Neural cell (in vitro differentiated cells): Measurements from ENCODE around the gene POPDC2. TPM values are rescaled to one million over a fixed set of nuclear protein-coding genes. Genes with fewer than 3 reads are reported as not detected.

Source experiments
- H2AFZ ChIP-seq: fragments of 200-600, 300-800 bp; sonication (generic), shearing (Covaris generic); 2 replicates; pipeline ENCODE4 v1.6.0; 2014; ENCODE audit warnings: low read depth, mild to moderate bottlenecking, antibody characterized with exemption, low read length, moderate library complexity
- H3F3A ChIP-seq: fragments of 200-600 bp; shearing (Covaris generic); 2 replicates; pipeline ENCODE4 v1.6.1; 2016; ENCODE audit warnings: mild to moderate bottlenecking, moderate library complexity, mixed read lengths, antibody characterized with exemption, low read length; ENCODE audit not compliant: insufficient read depth, poor library complexity, severe bottlenecking
- H3K27ac ChIP-seq: fragments of 200-600, 300-800 bp; sonication (generic), shearing (Covaris generic); 2 replicates; pipeline ENCODE4 v1.5.1; 2014; ENCODE audit warnings: mild to moderate bottlenecking, low read length, moderate library complexity
- H3K27me3 ChIP-seq: fragments of 300-800, 200-600 bp; sonication (generic), shearing (Covaris generic); 2 replicates; pipeline ENCODE4 v1.6.0; 2014; ENCODE audit warnings: mild to moderate bottlenecking, low read depth, low read length, moderate library complexity; ENCODE audit not compliant: insufficient read depth
- H3K36me3 ChIP-seq: fragments of 300-800, 200-600 bp; sonication (generic), shearing (Covaris generic); 2 replicates; pipeline ENCODE4 v1.5.1; 2014; ENCODE audit warnings: mild to moderate bottlenecking, antibody characterized with exemption, low read length, moderate library complexity; ENCODE audit not compliant: insufficient read depth
- H3K4me2 ChIP-seq: fragments of 300-800, 200-600 bp; sonication (generic), shearing (Covaris generic); 2 replicates; pipeline ENCODE4 v1.6.0; 2014; ENCODE audit warnings: mild to moderate bottlenecking, low read length
- H3K4me3 ChIP-seq: fragments of 300-800, 200-600 bp; sonication (generic), shearing (Covaris generic); 2 replicates; pipeline ENCODE4 v1.5.1; 2014; ENCODE audit warnings: mild to moderate bottlenecking, low read length, moderate library complexity
- H3K79me2 ChIP-seq: fragments of 200-600 bp; shearing (Covaris generic); replicated peaks from 2 replicates; pipeline ENCODE4 v1.6.0; 2014; ENCODE audit warnings: mild to moderate bottlenecking, low read length, moderate library complexity; ENCODE audit not compliant: insufficient read depth
- H3K9ac ChIP-seq: fragments of 300-800, 200-600 bp; sonication (generic), shearing (Covaris generic); 2 replicates; pipeline ENCODE4 v1.6.1; 2016; ENCODE audit warnings: mild to moderate bottlenecking, low read length, mixed read lengths
- H3K9me2 ChIP-seq: fragments of 200-600 bp; shearing (Covaris generic); 2 replicates; pipeline ENCODE4 v1.6.1; 2016; ENCODE audit warnings: mild to moderate bottlenecking, low read length, mixed read lengths; ENCODE audit not compliant: insufficient read depth
- H3K9me3 ChIP-seq: fragments of 200-600, 300-800 bp; sonication (generic), shearing (Covaris generic); 2 replicates; pipeline ENCODE4 v1.6.1; 2016; ENCODE audit warnings: mild to moderate bottlenecking, mixed run types, low read length, moderate library complexity, mixed read lengths
- H4K20me1 ChIP-seq: fragments of 200-600 bp; shearing (Covaris generic); 2 replicates; pipeline ENCODE4 v1.6.1; 2016; ENCODE audit warnings: mild to moderate bottlenecking, mixed run types; ENCODE audit not compliant: insufficient read depth
- EP300 ChIP-seq: fragments of 450-650 bp; conservative IDR thresholded peaks from 2 replicates; pipeline ENCODE4 v1.6.1; 2014; ENCODE audit warnings: antibody characterized with exemption, mild to moderate bottlenecking, moderate library complexity; ENCODE audit not compliant: poor library complexity, severe bottlenecking
- EZH2 ChIP-seq: fragments of 200-600, 300-800 bp; shearing (Covaris generic), sonication (generic); IDR thresholded peaks from 2 replicates; pipeline ENCODE4 v1.6.1; 2014; ENCODE audit warnings: antibody characterized with exemption, low read length, borderline replicate concordance, mild to moderate bottlenecking; ENCODE audit not compliant: insufficient read depth, poor library complexity, severe bottlenecking
- MXI1 ChIP-seq: fragments of 450-650 bp; conservative IDR thresholded peaks from 2 replicates; pipeline ENCODE4 v1.6.1; 2014; ENCODE audit warnings: antibody characterized with exemption, mild to moderate bottlenecking; ENCODE audit not compliant: poor library complexity, severe bottlenecking
- POLR2AphosphoS5 ChIP-seq: IDR thresholded peaks from 2 replicates; pipeline ENCODE4 v1.6.1; 2012
- RAD21 ChIP-seq: fragments of 450-650 bp; conservative IDR thresholded peaks from 2 replicates; pipeline ENCODE4 v1.6.1; 2014; ENCODE audit warnings: antibody characterized with exemption, mild to moderate bottlenecking, moderate library complexity
- SMC3 ChIP-seq: fragments of 450-650 bp; conservative IDR thresholded peaks from 2 replicates; pipeline ENCODE4 v1.6.1; 2014; ENCODE audit warnings: antibody characterized with exemption, mild to moderate bottlenecking, moderate library complexity; ENCODE audit not compliant: poor library complexity
- TAF1 ChIP-seq: IDR thresholded peaks from 2 replicates; pipeline ENCODE4 v1.6.1; 2012; ENCODE audit warnings: low read depth
- polyA plus RNA-seq: library from polyadenylated mRNA; depleted of rRNA; stranded (reverse); fragments of >200 nt; gene quantifications from 2 replicates; pipeline ENCODE4 v1.2.3, GENCODE V29; 2014
- TF ChIP-seq, protein P1 (sequence below): fragments of 450-650 bp; IDR thresholded peaks from 2 replicates; pipeline ENCODE4 v1.5.1; 2014; ENCODE audit warnings: antibody characterized with exemption, mild to moderate bottlenecking, moderate library complexity; ENCODE audit not compliant: poor library complexity, severe bottlenecking
- TF ChIP-seq, protein P2 (sequence below): IDR thresholded peaks from 2 replicates; pipeline ENCODE4 v1.6.1; 2012; ENCODE audit warnings: borderline replicate concordance

The POPDC2 gene
- polyA plus RNA-seq, 1 donor from 2014 or later: 3.4 TPM

DNA sequence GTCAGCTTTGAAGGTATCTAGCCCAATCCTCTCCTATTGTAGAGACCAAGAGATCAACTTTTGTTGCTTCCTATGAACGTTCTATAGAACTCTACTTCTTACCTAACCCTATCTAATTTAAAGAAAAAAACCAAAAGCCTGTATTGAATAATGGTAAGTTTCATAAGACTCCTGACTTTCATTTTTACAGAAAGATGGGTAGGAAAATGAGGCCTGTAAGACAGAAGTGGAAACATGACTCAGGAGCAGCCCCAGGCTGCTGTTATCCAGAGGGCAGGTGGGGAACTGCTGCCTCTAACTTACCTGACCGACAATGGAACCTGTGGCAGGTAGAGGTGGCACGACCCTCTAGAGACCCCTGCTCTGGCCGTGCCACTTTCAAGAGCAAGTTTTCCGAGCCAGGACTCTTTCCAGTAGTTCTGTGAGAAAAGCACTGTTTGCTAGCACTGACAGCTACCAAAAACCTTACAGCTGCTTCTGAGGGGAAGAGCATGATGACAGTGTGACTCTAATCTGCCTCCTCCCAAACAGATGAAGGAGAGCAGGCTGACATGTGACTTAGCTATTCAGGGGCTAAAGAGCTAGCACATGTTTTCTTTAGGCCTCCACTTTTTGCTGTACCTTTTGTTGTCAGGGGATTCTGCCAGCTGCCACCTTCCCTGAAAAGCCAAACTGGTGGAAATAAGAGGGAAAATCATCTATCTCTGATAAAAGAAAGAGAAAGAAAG, 17.5 kb downstream of the POPDC2 start:
- H3K4me2 ChIP-seq: no peak overlapping the region
- no peaks in the 10 kb centered on the region for H3F3A ChIP-seq
- no peaks in the 10 kb centered on the region for H3K79me2 ChIP-seq
- H3K27ac ChIP-seq: no peak overlapping the region
- peaks cover 5% of the 10 kb centered on the region for H3K36me3 ChIP-seq
- H4K20me1 ChIP-seq: no peaks in the 10 kb centered on the region
- H3K4me3 ChIP-seq: no peak overlapping the region
- H3K27me3 ChIP-seq: no peaks in the 10 kb centered on the region
- no peak overlapping the region for H2AFZ ChIP-seq
- TF ChIP-seq EZH2: no peak
- TF ChIP-seq TAF1: no peak
- TF ChIP-seq, protein P1, sequence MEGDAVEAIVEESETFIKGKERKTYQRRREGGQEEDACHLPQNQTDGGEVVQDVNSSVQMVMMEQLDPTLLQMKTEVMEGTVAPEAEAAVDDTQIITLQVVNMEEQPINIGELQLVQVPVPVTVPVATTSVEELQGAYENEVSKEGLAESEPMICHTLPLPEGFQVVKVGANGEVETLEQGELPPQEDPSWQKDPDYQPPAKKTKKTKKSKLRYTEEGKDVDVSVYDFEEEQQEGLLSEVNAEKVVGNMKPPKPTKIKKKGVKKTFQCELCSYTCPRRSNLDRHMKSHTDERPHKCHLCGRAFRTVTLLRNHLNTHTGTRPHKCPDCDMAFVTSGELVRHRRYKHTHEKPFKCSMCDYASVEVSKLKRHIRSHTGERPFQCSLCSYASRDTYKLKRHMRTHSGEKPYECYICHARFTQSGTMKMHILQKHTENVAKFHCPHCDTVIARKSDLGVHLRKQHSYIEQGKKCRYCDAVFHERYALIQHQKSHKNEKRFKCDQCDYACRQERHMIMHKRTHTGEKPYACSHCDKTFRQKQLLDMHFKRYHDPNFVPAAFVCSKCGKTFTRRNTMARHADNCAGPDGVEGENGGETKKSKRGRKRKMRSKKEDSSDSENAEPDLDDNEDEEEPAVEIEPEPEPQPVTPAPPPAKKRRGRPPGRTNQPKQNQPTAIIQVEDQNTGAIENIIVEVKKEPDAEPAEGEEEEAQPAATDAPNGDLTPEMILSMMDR: no peak
- no peak for TF ChIP-seq POLR2AphosphoS5
- no peak for TF ChIP-seq MXI1
- TF ChIP-seq EP300: no peak
- no peak for TF ChIP-seq RAD21
- TF ChIP-seq, protein P2, sequence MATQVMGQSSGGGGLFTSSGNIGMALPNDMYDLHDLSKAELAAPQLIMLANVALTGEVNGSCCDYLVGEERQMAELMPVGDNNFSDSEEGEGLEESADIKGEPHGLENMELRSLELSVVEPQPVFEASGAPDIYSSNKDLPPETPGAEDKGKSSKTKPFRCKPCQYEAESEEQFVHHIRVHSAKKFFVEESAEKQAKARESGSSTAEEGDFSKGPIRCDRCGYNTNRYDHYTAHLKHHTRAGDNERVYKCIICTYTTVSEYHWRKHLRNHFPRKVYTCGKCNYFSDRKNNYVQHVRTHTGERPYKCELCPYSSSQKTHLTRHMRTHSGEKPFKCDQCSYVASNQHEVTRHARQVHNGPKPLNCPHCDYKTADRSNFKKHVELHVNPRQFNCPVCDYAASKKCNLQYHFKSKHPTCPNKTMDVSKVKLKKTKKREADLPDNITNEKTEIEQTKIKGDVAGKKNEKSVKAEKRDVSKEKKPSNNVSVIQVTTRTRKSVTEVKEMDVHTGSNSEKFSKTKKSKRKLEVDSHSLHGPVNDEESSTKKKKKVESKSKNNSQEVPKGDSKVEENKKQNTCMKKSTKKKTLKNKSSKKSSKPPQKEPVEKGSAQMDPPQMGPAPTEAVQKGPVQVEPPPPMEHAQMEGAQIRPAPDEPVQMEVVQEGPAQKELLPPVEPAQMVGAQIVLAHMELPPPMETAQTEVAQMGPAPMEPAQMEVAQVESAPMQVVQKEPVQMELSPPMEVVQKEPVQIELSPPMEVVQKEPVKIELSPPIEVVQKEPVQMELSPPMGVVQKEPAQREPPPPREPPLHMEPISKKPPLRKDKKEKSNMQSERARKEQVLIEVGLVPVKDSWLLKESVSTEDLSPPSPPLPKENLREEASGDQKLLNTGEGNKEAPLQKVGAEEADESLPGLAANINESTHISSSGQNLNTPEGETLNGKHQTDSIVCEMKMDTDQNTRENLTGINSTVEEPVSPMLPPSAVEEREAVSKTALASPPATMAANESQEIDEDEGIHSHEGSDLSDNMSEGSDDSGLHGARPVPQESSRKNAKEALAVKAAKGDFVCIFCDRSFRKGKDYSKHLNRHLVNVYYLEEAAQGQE: no peak
- no peak for TF ChIP-seq SMC3
- H3K9me2 ChIP-seq: no peaks in the 10 kb centered on the region
- H3K9ac ChIP-seq: no peak overlapping the region
- no peaks in the 10 kb centered on the region for H3K9me3 ChIP-seq

GRCh38 chr3:119641416-119641815, 19.0 kb downstream of the POPDC2 start:
- TF ChIP-seq MXI1: no peak
- no peak for TF ChIP-seq EZH2
- H3F3A ChIP-seq: no peaks in the 10 kb centered on the region
- H3K9me3 ChIP-seq: no peaks in the 10 kb centered on the region
- H3K36me3 ChIP-seq: peaks cover 5% of the 10 kb centered on the region
- no peaks in the 10 kb centered on the region for H3K9me2 ChIP-seq
- no peak overlapping the region for H3K9ac ChIP-seq
- H3K4me2 ChIP-seq: no peak overlapping the region
- no peaks in the 10 kb centered on the region for H3K79me2 ChIP-seq
- H3K27ac ChIP-seq: no peak overlapping the region
- H3K27me3 ChIP-seq: no peaks in the 10 kb centered on the region
- H3K4me3 ChIP-seq: no peak overlapping the region
- no peaks in the 10 kb centered on the region for H4K20me1 ChIP-seq
- no peak overlapping the region for H2AFZ ChIP-seq
